ENCODE data around the gene MAP1LC3C.

DNA sequence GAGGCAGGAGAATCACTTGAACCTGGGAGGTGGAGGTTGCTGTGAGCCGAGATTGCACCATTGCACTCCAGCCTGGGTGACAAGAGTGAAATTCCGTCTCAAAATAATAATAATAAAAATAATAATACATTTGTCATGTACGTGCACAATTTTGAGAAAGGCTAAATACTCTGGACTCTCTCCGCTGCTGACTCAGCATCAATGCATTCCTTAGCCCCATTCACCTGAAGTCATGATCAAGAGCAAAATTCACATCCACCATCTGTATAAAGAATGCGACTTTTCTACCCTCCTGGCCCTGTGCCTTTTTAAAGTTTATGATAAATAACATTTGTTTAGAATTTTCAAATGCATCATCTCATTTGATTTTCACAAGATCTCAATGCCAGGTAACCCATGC is 35.5 kb upstream of the MAP1LC3C start:
- no peak for TF ChIP-seq EZH2 (IDR thresholded peaks at IDR 0.05; ENCODE audit: borderline replicate concordance, low read length)
- TF ChIP-seq, protein P1, sequence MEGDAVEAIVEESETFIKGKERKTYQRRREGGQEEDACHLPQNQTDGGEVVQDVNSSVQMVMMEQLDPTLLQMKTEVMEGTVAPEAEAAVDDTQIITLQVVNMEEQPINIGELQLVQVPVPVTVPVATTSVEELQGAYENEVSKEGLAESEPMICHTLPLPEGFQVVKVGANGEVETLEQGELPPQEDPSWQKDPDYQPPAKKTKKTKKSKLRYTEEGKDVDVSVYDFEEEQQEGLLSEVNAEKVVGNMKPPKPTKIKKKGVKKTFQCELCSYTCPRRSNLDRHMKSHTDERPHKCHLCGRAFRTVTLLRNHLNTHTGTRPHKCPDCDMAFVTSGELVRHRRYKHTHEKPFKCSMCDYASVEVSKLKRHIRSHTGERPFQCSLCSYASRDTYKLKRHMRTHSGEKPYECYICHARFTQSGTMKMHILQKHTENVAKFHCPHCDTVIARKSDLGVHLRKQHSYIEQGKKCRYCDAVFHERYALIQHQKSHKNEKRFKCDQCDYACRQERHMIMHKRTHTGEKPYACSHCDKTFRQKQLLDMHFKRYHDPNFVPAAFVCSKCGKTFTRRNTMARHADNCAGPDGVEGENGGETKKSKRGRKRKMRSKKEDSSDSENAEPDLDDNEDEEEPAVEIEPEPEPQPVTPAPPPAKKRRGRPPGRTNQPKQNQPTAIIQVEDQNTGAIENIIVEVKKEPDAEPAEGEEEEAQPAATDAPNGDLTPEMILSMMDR (conservative IDR thresholded peaks at IDR 0.05 in 1 of 2, IDR thresholded peaks at IDR 0.05 in 1 of 2; ENCODE audit: extremely low read depth in 1 of 2, insufficient read depth in 1 of 2, low read depth in 1 of 2, low read length in 2 of 2): no peak

Data from mammary epithelial cell (primary cell).